Measurements from ENCODE around the gene SCAMP3. TPM values are rescaled to one million over a fixed set of nuclear protein-coding genes. Genes with fewer than 3 reads are reported as not detected.
"Not testable (repeated sequence)": the region's sequence is repeated elsewhere in the genome, so short reads cannot be mapped to it uniquely, and the experiment has no call there.

Gene SCAMP3
- total RNA-seq, 1 experiment from 2014 or later: 104 TPM

GRCh38 chr1:155227261-155228095 lies 34.7 kb downstream of the SCAMP3 start:
- CTCF ChIA-PET: interaction anchor here (0.6 to 1.5 kb wide), 5 partner anchors 18 to 56 kb away, joined by 3 to 16 read pairs (median 5); partner anchors contain the start of genes KRTCAP2 and THBS3
- peak; percentile 99 for DNase-seq
- no peak for TF ChIP-seq CTCF (IDR thresholded peaks at IDR 0.05; ENCODE audit: unreplicated experiment)
- Mint-ChIP-seq H3K27ac (ENCODE audit: unreplicated experiment) (peak overlapping the region; percentile 70), H3K9me3 (ENCODE audit: low read depth, unreplicated experiment) (no peaks in the 10 kb centered on the region), H3K27me3 (ENCODE audit: unreplicated experiment) (peaks cover 10% of the 10 kb centered on the region), H3K4me3 (ENCODE audit: low read depth, unreplicated experiment) (peak overlapping the region; percentile 72), H3K4me1 (ENCODE audit: low read depth, unreplicated experiment) (peaks cover 12% of the 10 kb centered on the region), H3K36me3 (ENCODE audit: insufficient read depth, unreplicated experiment) (peaks cover 27% of the 10 kb centered on the region)
- TSS peak; percentile 96 for BruUV-seq (replicated peaks)
- intact Hi-C loops (cut with micrococcal nuclease; ENCODE audit: unreplicated experiment): no loop called here

- intact Hi-C loops (cut with micrococcal nuclease; ENCODE audit: unreplicated experiment): loop anchor here (1.0 kb wide), 2 partner anchors 20 to 51 kb away; partner anchors contain the start of gene THBS3
- H3K27me3 Mint-ChIP-seq (ENCODE audit: unreplicated experiment): peaks cover 9% of the 10 kb centered on the region
- CTCF ChIA-PET: interaction anchor here (0.6 to 1.5 kb wide), 8 partner anchors 18 to 561 kb away, joined by 3 to 16 read pairs (median 4); partner anchors contain the start of genes KRTCAP2 and THBS3
- DNase-seq: peak; percentile 67
- peak overlapping the region; percentile 70 for H3K27ac Mint-ChIP-seq (ENCODE audit: unreplicated experiment)
- no peak for TF ChIP-seq CTCF (IDR thresholded peaks at IDR 0.05; ENCODE audit: unreplicated experiment)
- H3K4me3 Mint-ChIP-seq (ENCODE audit: low read depth, unreplicated experiment): peak overlapping the region; percentile 72
- peaks cover 12% of the 10 kb centered on the region for H3K4me1 Mint-ChIP-seq (ENCODE audit: low read depth, unreplicated experiment)
- BruUV-seq (replicated peaks): TSS peak; percentile 89
- H3K36me3 Mint-ChIP-seq (ENCODE audit: insufficient read depth, unreplicated experiment): peaks cover 27% of the 10 kb centered on the region
- H3K9me3 Mint-ChIP-seq (ENCODE audit: low read depth, unreplicated experiment): no peaks in the 10 kb centered on the region
Measured at GRCh38 chr1:155226910-155227260, 35.3 kb downstream of the SCAMP3 start.

GRCh38 chr1:155226188-155226909 lies 35.8 kb downstream of the SCAMP3 start:
- peaks cover 12% of the 10 kb centered on the region for H3K4me1 Mint-ChIP-seq (ENCODE audit: low read depth, unreplicated experiment)
- TF ChIP-seq CTCF (IDR thresholded peaks at IDR 0.05; ENCODE audit: unreplicated experiment): peak; percentile 65
- peak; percentile 85 for DNase-seq
- peaks cover 4% of the 10 kb centered on the region for H3K27me3 Mint-ChIP-seq (ENCODE audit: unreplicated experiment)
- CTCF ChIA-PET: interaction anchor here (0.6 to 1.5 kb wide), 7 partner anchors 17 to 562 kb away, joined by 3 to 16 read pairs (median 3); partner anchors contain the start of genes KRTCAP2 and THBS3
- H3K27ac Mint-ChIP-seq (ENCODE audit: unreplicated experiment): peak overlapping the region; percentile 70
- peak overlapping the region; percentile 72 for H3K4me3 Mint-ChIP-seq (ENCODE audit: low read depth, unreplicated experiment)
- intact Hi-C loops (cut with micrococcal nuclease; ENCODE audit: unreplicated experiment): loop anchor here (1.0 kb wide), 2 partner anchors 19 to 50 kb away; partner anchors contain the start of gene THBS3
- H3K36me3 Mint-ChIP-seq (ENCODE audit: insufficient read depth, unreplicated experiment): peaks cover 26% of the 10 kb centered on the region
- no TSS peak for BruUV-seq (replicated peaks)
- H3K9me3 Mint-ChIP-seq (ENCODE audit: low read depth, unreplicated experiment): no peaks in the 10 kb centered on the region

GRCh38 chr1:155225404-155225759 lies 36.8 kb downstream of the SCAMP3 start:
- H3K4me3 Mint-ChIP-seq (ENCODE audit: low read depth, unreplicated experiment); H3K9me3 Mint-ChIP-seq (ENCODE audit: low read depth, unreplicated experiment); DNase-seq; H3K27ac Mint-ChIP-seq (ENCODE audit: unreplicated experiment); BruUV-seq (replicated peaks); intact Hi-C loops (cut with micrococcal nuclease; ENCODE audit: unreplicated experiment); H3K27me3 Mint-ChIP-seq (ENCODE audit: unreplicated experiment): not testable (repeated sequence)
- Mint-ChIP-seq H3K4me1 (ENCODE audit: low read depth, unreplicated experiment) (peaks cover 15% of the 10 kb centered on the region), H3K36me3 (ENCODE audit: insufficient read depth, unreplicated experiment) (peaks cover 24% of the 10 kb centered on the region)
- CTCF ChIA-PET: interaction anchor here (1.3 to 1.6 kb wide), 2 partner anchors 18 to 98 kb away, joined by 3 to 11 read pairs; partner anchors contain the start of gene THBS3

Measured in Calu3 (cell line).